Naive thymus-derived CD4-positive, alpha-beta T cell (primary cell): ENCODE measurements around the gene FGL2. TPM values are rescaled to one million over a fixed set of nuclear protein-coding genes. Genes with fewer than 3 reads are reported as not detected.

Source experiments
- ATAC-seq: fragments of 150-1000 bp; cut with Tn5 transposase; 2 replicates; pipeline ENCODE4 v1.10.0; 2021; ENCODE audit warnings: mild to moderate bottlenecking, moderate library complexity
- CTCF ChIA-PET: fragments of 350-600 bp; sonication (Branson Sonifier 250); formaldehyde crosslinking; loops from one replicate; lab custom pipeline; 2021; ENCODE audit warnings: antibody characterized with exemption; lab: Charles Lee
- POLR2A ChIA-PET: fragments of 350-600 bp; sonication (Branson Sonifier 250); formaldehyde crosslinking; loops from one replicate; lab custom pipeline; 2021; ENCODE audit warnings: antibody characterized with exemption, inconsistent platforms; lab: Charles Lee
- DNase-seq, 9 donors: peaks; one replicate each; pipeline versions ENCODE4 v3.0.0 to v3.0.0-alpha.2; 2020 to 2022; ENCODE audit warnings: mixed read lengths in 1 of 9
- H3K27ac ChIP-seq: one replicate; pipeline ENCODE4 v1.7.0; 2013; ENCODE audit warnings: mild to moderate bottlenecking, low read depth, low read length, moderate library complexity
- H3K27me3 ChIP-seq, 2 donors: one replicate each; pipeline ENCODE4 v1.7.0; 2013; ENCODE audit warnings: low read length in 2 of 2, mild to moderate bottlenecking in 2 of 2, moderate library complexity in 2 of 2; ENCODE audit not compliant: control insufficient read depth in 2 of 2, insufficient read depth in 2 of 2
- H3K36me3 ChIP-seq, 3 experiments: 1 replicate in 2 of 3; 2 replicates in 1 of 3; pipeline ENCODE4 v1.7.0; 2013; ENCODE audit warnings: low read length in 3 of 3, mild to moderate bottlenecking in 3 of 3, moderate library complexity in 1 of 3; ENCODE audit not compliant: insufficient read depth in 3 of 3, control insufficient read depth in 2 of 3
- H3K4me1 ChIP-seq, 2 donors: one replicate each; pipeline ENCODE4 v1.7.0; 2013; ENCODE audit warnings: low read length in 2 of 2, mild to moderate bottlenecking in 2 of 2, moderate library complexity in 1 of 2; ENCODE audit not compliant: control insufficient read depth in 2 of 2, insufficient read depth in 2 of 2
- H3K4me3 ChIP-seq: 2 replicates; pipeline ENCODE4 v1.7.0; 2013; ENCODE audit warnings: mild to moderate bottlenecking, low read length
- H3K9me3 ChIP-seq, 3 experiments: 1 replicate in 2 of 3; 2 replicates in 1 of 3; pipeline ENCODE4 v1.7.0; 2013; ENCODE audit warnings: low read length in 3 of 3; ENCODE audit not compliant: control insufficient read depth in 2 of 3
- H3K27ac Mint-ChIP-seq, 9 donors: one replicate each; pipeline ENCODE4 v1.8.0; 2020 to 2022; ENCODE audit warnings: mixed read lengths in 9 of 9, mild to moderate bottlenecking in 8 of 9, moderate library complexity in 5 of 9, inconsistent platforms in 2 of 9
- H3K27me3 Mint-ChIP-seq, 5 donors: one replicate each; pipeline ENCODE4 v1.8.0; 2021 to 2022; ENCODE audit warnings: mixed read lengths in 5 of 5, mild to moderate bottlenecking in 1 of 5
- H3K36me3 Mint-ChIP-seq, 5 donors: one replicate each; pipeline ENCODE4 v1.8.0; 2020 to 2022; ENCODE audit warnings: mixed read lengths in 5 of 5, mild to moderate bottlenecking in 3 of 5, inconsistent platforms in 1 of 5
- H3K4me1 Mint-ChIP-seq, 7 donors: one replicate each; pipeline ENCODE4 v1.8.0; 2020 to 2022; ENCODE audit warnings: mixed read lengths in 7 of 7, mild to moderate bottlenecking in 3 of 7, inconsistent platforms in 1 of 7
- H3K4me3 Mint-ChIP-seq, 10 donors: one replicate each; pipeline ENCODE4 v1.8.0; 2020 to 2022; ENCODE audit warnings: mild to moderate bottlenecking in 10 of 10, mixed read lengths in 10 of 10, moderate library complexity in 6 of 10, inconsistent platforms in 2 of 10
- H3K9me3 Mint-ChIP-seq, 11 donors: one replicate each; pipeline ENCODE4 v1.8.0; 2020 to 2022; ENCODE audit warnings: mixed read lengths in 11 of 11, mild to moderate bottlenecking in 4 of 11, inconsistent platforms in 1 of 11, moderate library complexity in 1 of 11
- intact Hi-C, 2 donors: fragments of 100-400 bp; cut with micrococcal nuclease; formaldehyde crosslinking; loops; one replicate each; pipeline ENCODE4 v1.15.1; 2023
- polyA plus RNA-seq, 2 donors: library from polyadenylated mRNA; unstranded; fragments of 300-500 nt; fragmentation: Illumina TruSeq; gene quantifications; one replicate each; pipeline ENCODE4 v1.2.3, GENCODE V29; 2021
- total RNA-seq, 6 experiments: library from RNA in 5 of 6; stranded (reverse) in 5 of 6; gene quantifications; 1 replicate in 5 of 6; 2 replicates in 1 of 6; pipeline ENCODE4 v1.2.3 and lab custom pipeline; 2021 to 2026

The FGL2 gene
- total and polyA plus RNA-seq, 7 experiments from 2014 or later: 0.22 to 129 (median 3.0) TPM

GRCh38 chr7:77202481-77202976 is 2.9 kb upstream of the FGL2 start:
- DNase-seq (no peak), ATAC-seq (no peak)
- H3K4me1 Mint-ChIP-seq: peaks cover 18 to 38% (median 33%) of the 10 kb centered on the region in 7 donors
- Histone ChIP-seq H3K4me1 (peaks cover 0 to 20% of the 10 kb centered on the region in 2 donors), H3K36me3 (no peaks in the 10 kb centered on the region), H3K9me3 (no peaks in the 10 kb centered on the region), H3K4me3 (no peak overlapping the region), H3K27ac (no peak overlapping the region), H3K27me3 (no peaks in the 10 kb centered on the region)
- H3K9me3 Mint-ChIP-seq: no peaks in the 10 kb centered on the region
- ChIA-PET POLR2A (interaction anchor here (0.6 kb wide), 1 partner anchor 14 kb away, joined by 3 read pairs; no protein-coding TSS in a partner anchor), CTCF (no interaction called here)
- H3K36me3 Mint-ChIP-seq: peaks cover 0 to 9% (median 0%) of the 10 kb centered on the region in 5 donors
- intact Hi-C loops: no loop called here
- H3K4me3 Mint-ChIP-seq: no peak overlapping the region
- H3K27ac Mint-ChIP-seq: no peak overlapping the region
- no peaks in the 10 kb centered on the region for H3K27me3 Mint-ChIP-seq

GRCh38 chr7:77200542-77200941 is 923 bp upstream of the FGL2 start:
- H3K9me3 ChIP-seq: no peaks in the 10 kb centered on the region
- intact Hi-C loops: no loop called here
- ATAC-seq (no peak), DNase-seq (no peak)
- H3K4me1 ChIP-seq: peaks cover 0 to 20% of the 10 kb centered on the region in 2 donors
- peaks cover 18 to 45% (median 34%) of the 10 kb centered on the region in 7 donors for H3K4me1 Mint-ChIP-seq
- peak overlapping the region; percentile 50 for H3K4me3 ChIP-seq
- peak overlapping the region in 9 of 10 donors; percentile 64 to 90 (median 82) for H3K4me3 Mint-ChIP-seq
- H3K9me3 Mint-ChIP-seq: no peaks in the 10 kb centered on the region
- H3K27me3 ChIP-seq: no peaks in the 10 kb centered on the region
- peak overlapping the region in 6 of 9 donors; percentile 4 to 84 (median 65) for H3K27ac Mint-ChIP-seq
- H3K36me3 ChIP-seq: no peaks in the 10 kb centered on the region
- peaks cover 0 to 15% (median 0%) of the 10 kb centered on the region in 5 donors for H3K36me3 Mint-ChIP-seq
- ChIA-PET CTCF (no interaction called here), POLR2A (no interaction called here)
- H3K27ac ChIP-seq: no peak overlapping the region
- no peaks in the 10 kb centered on the region for H3K27me3 Mint-ChIP-seq

DNA sequence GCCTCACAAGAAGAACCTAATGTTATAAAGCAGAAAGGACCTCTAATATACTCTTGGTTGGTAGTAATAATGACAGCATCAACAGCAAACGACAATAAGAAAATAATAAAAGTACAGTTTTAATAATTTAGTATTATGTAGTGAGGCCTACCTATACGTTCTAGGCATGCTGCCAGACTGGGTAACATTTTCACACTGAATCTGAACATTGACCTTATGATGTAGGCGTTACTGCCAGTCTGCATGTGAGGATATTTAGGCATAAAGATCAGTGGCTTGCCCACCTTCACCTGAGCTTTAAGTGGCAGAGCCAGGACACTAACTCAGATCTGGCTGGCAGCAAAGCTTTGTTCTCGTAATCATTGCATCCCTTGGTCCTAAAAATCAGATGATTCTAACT is 2.5 kb downstream of the FGL2 start:
- peaks cover 18 to 59% (median 47%) of the 10 kb centered on the region in 7 donors for H3K4me1 Mint-ChIP-seq
- Histone ChIP-seq H3K4me3 (no peak overlapping the region), H3K36me3 (no peaks in the 10 kb centered on the region), H3K27ac (no peak overlapping the region), H3K4me1 (peaks cover 10 to 27% of the 10 kb centered on the region in 2 donors), H3K9me3 (no peaks in the 10 kb centered on the region), H3K27me3 (no peaks in the 10 kb centered on the region)
- no peak for DNase-seq
- H3K27me3 Mint-ChIP-seq: no peaks in the 10 kb centered on the region
- H3K4me3 Mint-ChIP-seq: no peak overlapping the region
- ChIA-PET CTCF (no interaction called here), POLR2A (no interaction called here)
- H3K9me3 Mint-ChIP-seq: peaks cover 0 to 1% (median 0%) of the 10 kb centered on the region in 11 donors
- no peak for ATAC-seq
- peak overlapping the region in 1 of 9 donors; percentile 81 for H3K27ac Mint-ChIP-seq
- intact Hi-C loops: loop anchor here (5.0 to 10.0 kb wide), 3 partner anchors 72 to 340 kb away; partner anchors contain the start of genes CCDC146 (in 2 of the 2) and PTPN12 (in 1 of the 2)
- peaks cover 0 to 11% (median 2%) of the 10 kb centered on the region in 5 donors for H3K36me3 Mint-ChIP-seq

GRCh38 chr7:77188731-77189437 is 10.7 kb downstream of the FGL2 start:
- ChIA-PET POLR2A (no interaction called here), CTCF (no interaction called here)
- Histone ChIP-seq H3K27ac (no peak overlapping the region), H3K36me3 (no peaks in the 10 kb centered on the region), H3K9me3 (no peaks in the 10 kb centered on the region), H3K4me1 (peaks cover 6 to 7% of the 10 kb centered on the region in 2 donors), H3K4me3 (no peak overlapping the region), H3K27me3 (no peaks in the 10 kb centered on the region)
- Mint-ChIP-seq H3K36me3 (peaks cover 0 to 20% (median 0%) of the 10 kb centered on the region in 5 donors), H3K27me3 (no peaks in the 10 kb centered on the region), H3K4me1 (peaks cover 0 to 19% (median 15%) of the 10 kb centered on the region in 7 donors), H3K27ac (no peak overlapping the region), H3K4me3 (no peak overlapping the region), H3K9me3 (peaks cover 0 to 5% (median 2%) of the 10 kb centered on the region in 11 donors)
- intact Hi-C loops: no loop called here
- ATAC-seq (peak; percentile 58), DNase-seq (no peak)

GRCh38 chr7:77185866-77186265 is 13.8 kb downstream of the FGL2 start:
- Histone ChIP-seq H3K27me3 (no peaks in the 10 kb centered on the region), H3K9me3 (no peaks in the 10 kb centered on the region), H3K4me1 (no peaks in the 10 kb centered on the region), H3K27ac (no peak overlapping the region), H3K4me3 (no peak overlapping the region), H3K36me3 (no peaks in the 10 kb centered on the region)
- ChIA-PET CTCF (no interaction called here), POLR2A (no interaction called here)
- Mint-ChIP-seq H3K36me3 (peaks cover 3 to 20% (median 9%) of the 10 kb centered on the region in 5 donors), H3K4me1 (peaks cover 0 to 10% (median 0%) of the 10 kb centered on the region in 7 donors), H3K4me3 (no peak overlapping the region), H3K9me3 (peaks cover 0 to 9% (median 2%) of the 10 kb centered on the region in 11 donors), H3K27me3 (no peaks in the 10 kb centered on the region), H3K27ac (no peak overlapping the region)
- intact Hi-C loops: no loop called here
- no peak for DNase-seq
- no peak for ATAC-seq

DNA sequence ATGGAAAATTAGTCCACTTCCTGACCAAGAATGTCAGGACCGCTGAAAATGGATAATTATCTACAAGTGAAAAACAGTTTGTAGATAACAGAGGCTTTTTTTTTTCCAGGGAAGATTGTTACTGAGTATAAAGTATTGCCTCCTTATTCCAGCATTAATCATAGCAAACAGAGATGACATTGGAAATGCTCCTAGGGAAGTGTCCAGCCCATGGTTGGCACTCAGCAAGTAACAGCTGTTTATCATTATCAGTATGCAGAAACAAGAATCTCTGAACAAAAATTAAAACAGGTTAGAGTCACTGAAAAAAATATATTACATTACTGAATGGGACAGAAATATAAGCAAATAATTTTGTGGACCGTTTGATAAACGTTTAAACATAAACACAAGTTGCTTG is 14.6 kb downstream of the FGL2 start:
- Histone ChIP-seq H3K4me3 (no peak overlapping the region), H3K4me1 (no peaks in the 10 kb centered on the region), H3K9me3 (no peaks in the 10 kb centered on the region), H3K36me3 (no peaks in the 10 kb centered on the region), H3K27me3 (no peaks in the 10 kb centered on the region), H3K27ac (no peak overlapping the region)
- no peak for DNase-seq
- no peak for ATAC-seq
- Mint-ChIP-seq H3K4me1 (peaks cover 0 to 10% (median 0%) of the 10 kb centered on the region in 7 donors), H3K27me3 (no peaks in the 10 kb centered on the region), H3K27ac (no peak overlapping the region), H3K36me3 (peaks cover 4 to 20% (median 12%) of the 10 kb centered on the region in 5 donors), H3K4me3 (no peak overlapping the region), H3K9me3 (peaks cover 0 to 11% (median 2%) of the 10 kb centered on the region in 11 donors)
- CTCF ChIA-PET: no interaction called here
- POLR2A ChIA-PET: no interaction called here
- intact Hi-C loops: no loop called here
